ENCODE results near the gene FUOM. TPM values are rescaled to one million over a fixed set of nuclear protein-coding genes. Genes with fewer than 3 reads are reported as not detected.

Gene FUOM
- total and polyA plus RNA-seq, 10 of the 15 experiments (the other 5 are each of a cell fraction or from before 2014, with no cell fraction given), result 1.8 to 41.7 (median 25.6) TPM

GRCh38 chr10:133310399-133310755 lies 47.4 kb downstream of the FUOM start:
- Histone ChIP-seq H3K4me2 (ENCODE audit: control insufficient read depth, insufficient read depth) (no peak overlapping the region), H2AFZ (ENCODE audit: control insufficient read depth, low read depth, low read length) (no peak overlapping the region), H3K27ac (ENCODE audit: control insufficient read depth, insufficient read depth) (no peak overlapping the region), H3K36me3 (ENCODE audit: control insufficient read depth in 2 of 2, insufficient read depth in 2 of 2, low read length in 1 of 2) (peaks cover 0 to 7% of the 10 kb centered on the region in 2 experiments; a peak in 3 of 4 replicates), H3K27me3 (replicated peaks in 1 of 2; ENCODE audit: control insufficient read depth in 2 of 2, insufficient read depth in 2 of 2, low read length in 1 of 2) (no peaks in the 10 kb centered on the region), H3K4me3 (no peak overlapping the region), H3K9me3 (replicated peaks; ENCODE audit: control insufficient read depth, insufficient read depth, low read length) (no peaks in the 10 kb centered on the region), H4K20me1 (ENCODE audit: control insufficient read depth, insufficient read depth) (no peaks in the 10 kb centered on the region), H3K9ac (ENCODE audit: control insufficient read depth, insufficient read depth, low read length) (no peak overlapping the region), H3K79me2 (ENCODE audit: control insufficient read depth, insufficient read depth, low read length) (peaks cover 30% of the 10 kb centered on the region), H3K4me1 (ENCODE audit: control insufficient read depth, insufficient read depth, low read length) (peaks cover 19% of the 10 kb centered on the region)
- no peak for ATAC-seq
- RAD21 ChIA-PET (ENCODE audit: unreplicated experiment), result no interaction called here
- no peak for FAIRE-seq
- CTCF ChIA-PET, result interaction anchor here (1.5 kb wide), 1 partner anchor 10 kb away, joined by 3 read pairs; no protein-coding TSS in a partner anchor
- no peak for DNase-seq (ENCODE audit: low read depth, low spot score)
- intact Hi-C loops (cut with micrococcal nuclease; ENCODE audit: unreplicated experiment), result no loop called here
- in situ Hi-C loops (cut with MboI), result no loop called here
- POLR2A ChIA-PET, result no interaction called here
- BruUV-seq (replicated peaks), result no TSS peak
- SMC1A ChIA-PET (ENCODE audit: uncharacterized antibody, unreplicated experiment), result no interaction called here
- 96% methylated on average over 16 of the region's 16 CpGs for WGBS (ENCODE audit: insufficient coverage, insufficient replicate concordance, low lambda C conversion rate, missing lambda C conversion rate)
- TF ChIP-seq HSF1 (IDR thresholded peaks at IDR 0.05; ENCODE audit: low read depth, low read length) (no peak), BCLAF1 (IDR thresholded peaks at IDR 0.05) (no peak), IRF4 (IDR thresholded peaks at IDR 0.05; ENCODE audit: low read depth, low read length) (no peak), PKNOX1 (IDR thresholded peaks at IDR 0.05) (no peak), NFIC (IDR thresholded peaks at IDR 0.05; ENCODE audit: low read depth, low read length) (no peak), PBX3 (IDR thresholded peaks at IDR 0.05; ENCODE audit: insufficient replicate concordance, low read depth, low read length) (no peak), GABPA (IDR thresholded peaks at IDR 0.05; ENCODE audit: low read depth) (no peak), BMI1 (IDR thresholded peaks at IDR 0.05; ENCODE audit: borderline replicate concordance) (no peak), STAT1 (conservative IDR thresholded peaks at IDR 0.05) (no peak), RAD21 (IDR thresholded peaks at IDR 0.05; ENCODE audit: insufficient read depth, low read depth, low read length) (no peak), STAT3 (IDR thresholded peaks at IDR 0.05; ENCODE audit: low read depth, low read length) (no peak), CTCF (IDR thresholded peaks at IDR 0.05 in 2 of 3, conservative IDR thresholded peaks at IDR 0.05 in 1 of 3; ENCODE audit: control insufficient read depth in 2 of 3, extremely low read depth in 1 of 3, insufficient read depth in 1 of 3, low read depth in 3 of 3, low read length in 3 of 3) (no peak), RUNX3 (IDR thresholded peaks at IDR 0.05; ENCODE audit: low read length) (no peak), RAD51 (IDR thresholded peaks at IDR 0.05) (no peak)
